Measurements from ENCODE around the gene SLC1A3.

GRCh38 chr5:36610621-36611020 is 4.2 kb downstream of the SLC1A3 start:
- no peak for TF ChIP-seq POLR2AphosphoS5 (IDR thresholded peaks at IDR 0.05; ENCODE audit: low read depth)
- no peak for TF ChIP-seq CTCF (IDR thresholded peaks at IDR 0.05; ENCODE audit: insufficient read depth, low read length)
- no peak for TF ChIP-seq GABPA (IDR thresholded peaks at IDR 0.05; ENCODE audit: low read depth)
- no peak for TF ChIP-seq REST (IDR thresholded peaks at IDR 0.05; ENCODE audit: insufficient replicate concordance, low read depth)
- TF ChIP-seq SPI1 (IDR thresholded peaks at IDR 0.05; ENCODE audit: borderline replicate concordance, low read depth): no peak

Data from HL-60 (cell line).